ENCODE results near the gene GRXCR2.
A peak's percentile ranks its signal among the peaks of the same experiment; 100 is the strongest.

The GRXCR2 gene

DNA sequence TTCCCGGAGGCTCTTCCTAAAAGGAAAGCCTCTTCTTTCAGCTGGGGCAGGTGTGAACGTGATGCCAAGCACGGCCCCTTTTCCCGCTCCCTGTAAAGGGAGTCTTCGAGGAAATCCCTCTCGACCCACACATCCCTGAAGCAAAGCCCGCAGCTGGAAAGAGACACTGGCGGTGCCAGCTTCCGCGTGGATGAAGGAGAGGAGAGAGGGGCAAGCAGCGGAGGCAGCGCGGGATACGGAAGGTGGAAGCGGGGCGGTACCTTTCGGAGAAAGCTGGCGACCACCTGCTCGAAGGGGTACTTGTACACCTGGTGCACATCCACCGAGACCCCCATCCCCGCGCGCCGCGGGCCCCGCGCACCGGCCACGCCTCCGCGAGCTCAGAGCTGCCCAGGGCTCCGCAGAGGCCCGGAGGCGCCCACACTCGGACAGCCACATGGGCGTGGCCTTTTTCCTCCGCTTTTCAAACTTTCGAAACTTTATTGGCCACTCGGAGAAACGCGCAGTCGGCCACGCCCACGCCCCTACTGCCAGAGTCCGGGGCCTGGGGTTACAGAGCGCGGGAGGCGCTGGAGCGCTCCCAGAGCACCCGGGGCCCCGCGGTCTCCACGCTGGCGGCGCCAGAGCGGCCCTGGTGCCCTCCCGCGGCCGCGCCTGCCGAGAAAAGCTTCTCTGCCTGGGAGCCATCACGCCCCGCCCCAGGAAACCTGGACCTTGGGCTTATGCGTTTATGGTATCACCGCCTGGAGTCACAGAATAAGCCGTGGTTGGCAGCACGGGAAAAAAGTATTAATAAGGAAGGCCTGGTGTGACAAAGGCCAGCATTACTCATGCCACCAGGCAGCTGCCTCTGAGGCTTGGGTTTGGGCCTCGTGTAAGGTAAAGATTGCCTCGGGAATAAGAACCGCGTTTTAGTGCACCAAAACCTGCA, 37.6 kb downstream of the GRXCR2 start, which contains the start of gene PRELID2:
Gene PRELID2 (minus strand): TSS at position 426 of the 931 bp plus-strand sequence. CDS start 91 bp downstream, at position 335.
- peak; percentile 86 for DNase-seq

DNA sequence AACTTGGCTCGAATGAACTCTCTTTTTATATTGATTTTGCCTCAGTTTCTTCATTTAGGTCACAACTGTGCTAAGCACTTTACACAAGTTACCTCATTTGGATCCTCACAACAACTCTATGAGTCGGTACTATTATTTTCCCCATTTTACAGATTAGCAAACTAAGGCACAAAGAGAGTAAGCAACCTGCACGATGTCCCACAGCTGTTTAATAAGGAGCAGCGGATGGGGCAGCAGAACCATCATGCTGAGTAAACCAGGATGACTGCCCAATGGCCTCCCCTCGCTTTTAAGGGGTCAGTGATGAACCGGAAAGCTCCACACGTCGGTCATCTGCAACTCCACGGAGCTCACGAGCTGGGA, 38.3 kb downstream of the GRXCR2 start:
- no peak for DNase-seq

GRCh38 chr5:145833631-145834200, 39.1 kb downstream of the GRXCR2 start:
- no peak for DNase-seq

DNA sequence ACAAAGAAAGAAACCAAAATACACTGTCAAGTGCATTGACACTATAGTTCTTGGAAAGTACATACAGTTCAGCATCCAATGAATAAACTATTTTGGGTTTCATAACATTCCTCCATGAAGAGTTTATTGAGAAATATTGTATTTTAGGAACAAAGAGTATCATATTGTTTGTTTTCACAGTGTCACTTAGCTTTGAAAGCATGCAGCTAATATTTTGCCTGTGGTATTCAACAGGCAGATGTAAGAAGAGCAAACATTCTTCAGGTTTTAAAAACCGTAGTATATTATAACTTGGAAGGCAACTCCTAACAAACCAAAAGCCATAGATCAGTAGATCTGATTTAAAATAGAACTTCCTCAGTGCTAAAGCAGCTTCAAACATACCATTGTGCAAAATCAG, 42.2 kb downstream of the GRXCR2 start:
- no peak for DNase-seq

DNA sequence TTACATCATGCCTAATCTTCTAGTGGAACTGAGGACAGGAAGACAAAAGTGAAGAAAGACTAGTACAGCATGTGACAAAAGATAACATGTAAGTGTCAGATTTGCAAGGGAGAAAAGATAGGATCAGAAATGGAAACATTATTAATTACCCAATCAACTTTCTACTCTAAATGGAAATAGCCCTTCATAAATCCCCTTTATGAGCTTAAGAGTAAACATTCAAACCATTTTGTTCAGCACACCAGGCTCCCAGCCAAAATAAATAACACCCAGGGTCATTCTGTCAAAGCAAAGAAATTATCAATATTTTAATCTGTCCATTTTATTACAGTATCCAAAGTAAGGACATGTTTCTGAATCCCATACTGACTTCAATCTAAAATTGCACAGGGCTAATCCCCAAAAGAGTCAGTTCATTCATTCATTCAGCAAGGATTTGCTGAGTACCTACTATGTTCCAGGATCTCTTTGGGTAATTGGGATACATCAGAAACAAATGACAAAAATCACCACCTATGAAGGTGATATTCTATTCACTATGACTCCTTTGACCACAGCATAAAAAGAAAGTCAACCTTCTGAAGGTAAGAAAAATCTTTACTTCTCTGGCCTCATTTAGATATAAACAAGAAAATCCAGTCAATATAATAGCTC, 43.0 kb downstream of the GRXCR2 start:
- no peak for DNase-seq

DNA sequence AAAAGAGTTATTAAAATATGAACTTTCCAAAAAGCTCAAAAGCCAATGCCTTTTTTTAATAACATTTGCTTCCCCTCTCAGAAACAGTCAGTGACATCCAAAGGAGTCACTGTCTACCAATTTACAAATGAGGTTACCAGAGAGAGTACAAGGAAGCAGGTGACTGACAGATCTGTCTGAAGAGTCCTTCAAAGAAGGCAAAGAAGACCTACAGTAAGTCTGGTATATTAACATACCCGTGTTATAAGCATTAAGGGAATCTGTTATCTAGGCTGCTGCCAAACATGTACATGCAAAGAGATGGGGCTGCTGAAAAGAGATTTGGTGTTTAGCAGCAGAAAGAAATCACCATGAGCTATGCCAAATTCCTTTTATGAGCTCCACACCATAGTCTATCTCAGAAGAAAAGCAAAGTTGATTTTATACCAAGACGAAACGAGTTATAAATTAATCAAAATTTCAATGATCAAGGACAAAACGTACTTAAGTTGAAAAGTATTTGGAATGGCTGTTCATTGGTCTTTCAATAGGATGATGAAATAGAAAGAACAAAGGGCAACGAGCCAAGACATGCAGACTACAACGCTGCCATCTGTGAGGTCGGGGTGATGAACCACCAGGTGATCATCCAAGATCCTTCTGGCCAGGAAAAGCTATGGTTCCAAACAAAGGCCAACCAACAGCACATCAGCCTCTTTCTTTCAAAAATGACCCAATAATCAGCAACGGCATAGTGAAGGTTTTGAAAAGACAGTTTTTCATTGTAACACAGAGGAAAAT, 45.7 kb downstream of the GRXCR2 start:
- DNase-seq = no peak

DNA sequence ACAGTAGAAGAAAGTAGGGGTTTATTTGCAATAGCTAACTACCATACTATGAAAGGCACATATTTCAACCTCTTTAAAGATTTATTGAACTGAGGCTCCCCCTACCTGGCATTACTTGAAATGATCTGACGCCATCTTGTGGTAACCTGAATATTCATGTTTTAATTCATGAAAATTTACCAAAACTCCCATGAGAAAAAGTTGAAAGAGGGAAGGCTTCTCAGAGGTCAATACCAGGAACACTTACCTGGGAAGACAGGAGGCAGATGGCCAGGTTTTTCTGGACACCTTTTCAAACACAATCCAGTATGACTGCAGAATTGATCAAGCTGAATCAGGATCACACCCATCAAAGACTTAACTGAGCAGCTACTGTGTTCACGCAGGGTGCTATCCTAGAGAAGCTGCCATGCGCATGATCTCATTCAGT, 47.0 kb downstream of the GRXCR2 start:
- DNase-seq = peak; percentile 39

- no peak for DNase-seq
Observed at GRCh38 chr5:145824040-145824439, 48.8 kb downstream of the GRXCR2 start.

- DNase-seq = no peak
Observed at GRCh38 chr5:145818604-145819003, 54.2 kb downstream of the GRXCR2 start.

DNA sequence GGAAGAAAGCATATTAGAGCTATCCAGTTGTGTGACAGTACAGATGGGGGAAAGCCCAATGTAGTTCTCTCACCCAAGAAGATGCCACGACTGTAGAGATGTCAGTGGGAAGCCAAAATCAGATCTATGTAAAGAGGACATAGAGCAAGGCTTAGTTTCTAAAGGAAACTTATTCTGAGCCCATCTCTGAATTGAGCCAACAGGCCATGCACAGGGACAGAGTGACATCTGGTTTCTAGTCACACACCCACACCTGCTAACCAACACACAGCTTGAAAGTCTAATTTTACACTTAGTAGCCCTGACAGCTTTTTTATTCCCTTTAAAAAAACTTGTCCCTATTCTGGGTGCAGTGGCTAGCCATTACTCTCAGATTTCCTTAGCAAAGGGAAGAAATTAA, 59.9 kb downstream of the GRXCR2 start:
- no peak for DNase-seq

GRCh38 chr5:145811834-145812625, 60.8 kb downstream of the GRXCR2 start:
- DNase-seq = peak; percentile 62

Measured in MV-4-11 (cell line).